Endothelial cell of umbilical vein (primary cell): ENCODE data around the gene ANKLE2. TPM values are rescaled to one million over a fixed set of nuclear protein-coding genes. Genes with fewer than 3 reads are reported as not detected.

Experiments
- BruUV-seq: library from RNA; stranded (reverse); fragments of 400-500 nt; replicated peaks from 2 replicates; lab custom pipeline; 2021; lab: Mats Ljungman, UMichigan
- CTCF ChIA-PET: fragments of 300-600, 350-600 bp; sonication (Branson Sonifier 250); formaldehyde crosslinking; loops from one replicate; lab custom pipeline; 2021; ENCODE audit warnings: antibody characterized with exemption, inconsistent platforms; lab: Charles Lee
- POLR2A ChIA-PET: fragments of 300-600, 350-600 bp; sonication (Branson Sonifier 250); formaldehyde crosslinking; loops from one replicate; lab custom pipeline; 2021; ENCODE audit warnings: antibody characterized with exemption, inconsistent platforms; lab: Charles Lee
- DNase-seq: peaks from one replicate; pipeline ENCODE4 v3.0.0-alpha.2; 2011; ENCODE audit warnings: low read depth, low spot score
- FAIRE-seq: peaks from 2 replicates; lab custom pipeline; 2011; peaks lifted over from hg19 to GRCh38; lab: Jason Lieb, UNC
- H2AFZ ChIP-seq: 2 replicates; pipeline ENCODE4 v1.6.0; 2012; ENCODE audit warnings: low read depth, low read length, control low read depth, inconsistent platforms
- H3K27ac ChIP-seq: 2 replicates; pipeline ENCODE4 v1.5.1; 2011; ENCODE audit warnings: low read depth, mild to moderate bottlenecking, control low read depth, low read length, moderate library complexity; ENCODE audit not compliant: insufficient read depth
- H3K27me3 ChIP-seq, 2 experiments: 2 replicates each; pipeline versions ENCODE4 v1.6.0 to v1.6.1; 2011; ENCODE audit warnings: low read length in 2 of 2, mixed read lengths in 1 of 2; ENCODE audit not compliant: control insufficient read depth in 2 of 2, insufficient read depth in 2 of 2
- H3K36me3 ChIP-seq, 2 experiments: 2 replicates in 1 of 2; 3 replicates in 1 of 2; pipeline ENCODE4 v1.5.1; 2011; ENCODE audit warnings: low read length in 2 of 2, mild to moderate bottlenecking in 1 of 2, moderate library complexity in 1 of 2; ENCODE audit not compliant: control insufficient read depth in 2 of 2, insufficient read depth in 2 of 2; ENCODE audit errors: extremely low read depth in 1 of 2
- H3K4me1 ChIP-seq: 3 replicates; pipeline ENCODE4 v1.5.1; 2011; ENCODE audit warnings: mild to moderate bottlenecking, low read length; ENCODE audit not compliant: control insufficient read depth, insufficient read depth; ENCODE audit errors: extremely low read depth
- H3K4me2 ChIP-seq: 2 replicates; pipeline ENCODE4 v1.6.1; 2011; ENCODE audit warnings: low read length, control low read depth, mixed read lengths; ENCODE audit not compliant: insufficient read depth
- H3K4me3 ChIP-seq, 3 experiments: fragments of 200-600 bp in 1 of 3; sonication (generic), shearing (Covaris generic) in 1 of 3; replicated peaks in 1 of 3; 2 replicates each; pipeline ENCODE4 v1.5.1; 2011 to 2016; ENCODE audit warnings: control low read depth in 3 of 3, low read length in 3 of 3, mild to moderate bottlenecking in 2 of 3, inconsistent platforms in 1 of 3, low read depth in 1 of 3, moderate library complexity in 1 of 3; ENCODE audit not compliant: insufficient read depth in 1 of 3
- H3K79me2 ChIP-seq: 2 replicates; pipeline ENCODE4 v1.6.0; 2012; ENCODE audit warnings: low read length, inconsistent platforms; ENCODE audit not compliant: control insufficient read depth, insufficient read depth
- H3K9ac ChIP-seq: replicated peaks from 2 replicates; pipeline ENCODE3; 2011; ENCODE audit warnings: low read length, control low read depth; ENCODE audit not compliant: insufficient read depth; ENCODE audit errors: extremely low read depth
- H3K9me1 ChIP-seq: replicated peaks from 3 replicates; pipeline ENCODE4 v1.6.0; 2011; ENCODE audit warnings: mild to moderate bottlenecking, low read length; ENCODE audit not compliant: control insufficient read depth, insufficient read depth; ENCODE audit errors: extremely low read depth
- H3K9me3 ChIP-seq: replicated peaks from 2 replicates; pipeline ENCODE4 v1.5.1; 2012; ENCODE audit warnings: low read length, inconsistent platforms; ENCODE audit not compliant: control insufficient read depth, insufficient read depth
- H4K20me1 ChIP-seq: replicated peaks from 2 replicates; pipeline ENCODE3; 2011; ENCODE audit warnings: mild to moderate bottlenecking, low read length; ENCODE audit not compliant: control insufficient read depth, insufficient read depth; ENCODE audit errors: extremely low read depth
- CTCF ChIP-seq, 2 donors: IDR thresholded peaks; 1 replicate in 1 of 2; 2 replicates in 1 of 2; pipeline ENCODE4 v1.5.1; 2011; ENCODE audit warnings: low read length in 2 of 2, mild to moderate bottlenecking in 2 of 2, moderate library complexity in 2 of 2, control low read depth in 1 of 2, inconsistent platforms in 1 of 2, low read depth in 1 of 2; ENCODE audit not compliant: insufficient read depth in 1 of 2; ENCODE audit errors: extremely low read depth in 1 of 2
- EZH2 ChIP-seq: IDR thresholded peaks from 2 replicates; pipeline ENCODE4 v1.6.1; 2012; ENCODE audit warnings: borderline replicate concordance, low read depth, mild to moderate bottlenecking, moderate library complexity, low read length, inconsistent platforms; ENCODE audit not compliant: severe bottlenecking
- FOS ChIP-seq: IDR thresholded peaks from 2 replicates; pipeline ENCODE4 v1.6.1; 2011; ENCODE audit warnings: mild to moderate bottlenecking, low read length, moderate library complexity, borderline replicate concordance; ENCODE audit not compliant: insufficient read depth
- GATA2 ChIP-seq: IDR thresholded peaks from 2 replicates; pipeline ENCODE4 v1.7.0; 2011; ENCODE audit warnings: low read depth, mild to moderate bottlenecking, moderate library complexity, mixed read lengths, low read length; ENCODE audit not compliant: insufficient read length, insufficient read depth
- JUN ChIP-seq: IDR thresholded peaks from 2 replicates; pipeline ENCODE4 v1.6.1; 2011; ENCODE audit warnings: borderline replicate concordance, low read depth; ENCODE audit not compliant: insufficient read length, insufficient read depth
- MAX ChIP-seq: IDR thresholded peaks from 2 replicates; pipeline ENCODE4 v1.6.1; 2011; ENCODE audit not compliant: insufficient read depth, insufficient read length
- MYC ChIP-seq: IDR thresholded peaks from one replicate; pipeline ENCODE4 v1.6.1; 2011; ENCODE audit warnings: mild to moderate bottlenecking, low read depth, low read length
- POLR2A ChIP-seq: IDR thresholded peaks from 2 replicates; pipeline ENCODE4 v1.6.1; 2012; ENCODE audit warnings: low read depth, mild to moderate bottlenecking, control low read depth, low read length
- POLR2AphosphoS5 ChIP-seq: IDR thresholded peaks from 2 replicates; pipeline ENCODE4 v1.6.1; 2012; ENCODE audit warnings: low read depth, mild to moderate bottlenecking, control low read depth, low read length, moderate library complexity; ENCODE audit not compliant: insufficient read depth
- dilution Hi-C: fragments of 300-500 bp; cut with MboI; formaldehyde crosslinking; loops from one replicate; pipeline ENCODE4 v1.15.0; 2019; ENCODE audit warnings: low sequenced_read_pairs; ENCODE audit not compliant: extremely low pct_ligation_motif_present
- intact Hi-C: fragments of 100-400 bp; cut with micrococcal nuclease; formaldehyde crosslinking; loops from one replicate; pipeline ENCODE4 v1.10.0; 2022
- polyA plus RNA-seq, 4 experiments: library from polyadenylated mRNA; depleted of rRNA in 3 of 4; stranded (reverse) in 3 of 4; unstranded in 1 of 4; fragments of >200 nt; gene quantifications; 2 replicates each; pipeline versions ENCODE4 v1.2.1 to v1.2.3, GENCODE V29; 2011 to 2012; ENCODE audit warnings: missing spikeins in 1 of 4
- total RNA-seq: library from RNA; stranded (reverse); gene quantifications from 2 replicates; pipeline ENCODE4 v1.2.3, GENCODE V29; 2021

ANKLE2 gene
- total and polyA plus RNA-seq, 2 donors (not counting 3 experiments of a cell fraction or from before 2014, with no cell fraction given), result 75.8 to 112 TPM

- FAIRE-seq, result no peak
- Histone ChIP-seq H3K4me1 (peaks cover 5% of the 10 kb centered on the region), H3K36me3 (peaks cover 0 to 4% of the 10 kb centered on the region in 2 experiments), H2AFZ (no peak overlapping the region), H3K4me2 (no peak overlapping the region), H3K79me2 (peaks cover 22% of the 10 kb centered on the region), H3K9ac (no peak overlapping the region), H3K27me3 (no peaks in the 10 kb centered on the region), H3K9me3 (no peaks in the 10 kb centered on the region), H3K4me3 (no peak overlapping the region), H4K20me1 (no peaks in the 10 kb centered on the region), H3K27ac (no peak overlapping the region), H3K9me1 (no peaks in the 10 kb centered on the region)
- intact Hi-C loops, result no loop called here
- no TSS peak for BruUV-seq
- TF ChIP-seq CTCF (IDR thresholded peaks at IDR 0.05; ENCODE audit: extremely low read depth in 1 of 2, insufficient read depth in 1 of 2, low read depth in 1 of 2, low read length in 2 of 2) (no peak), POLR2AphosphoS5 (no peak), GATA2 (no peak), FOS (no peak), MYC (no peak), MAX (no peak), EZH2 (no peak), POLR2A (no peak), JUN (no peak)
- dilution Hi-C loops, result no loop called here
- DNase-seq, result no peak
- CTCF ChIA-PET, result interaction anchor here (1.0 kb wide), 1 partner anchor 13 kb away, joined by 3 read pairs; no protein-coding TSS in a partner anchor
- POLR2A ChIA-PET, result no interaction called here
These were observed 53.5 kb downstream of the ANKLE2 start for GRCh38 chr12:132708150-132708549.
